Measurements from ENCODE around the gene APBB2. TPM values are rescaled to one million over a fixed set of nuclear protein-coding genes. Genes with fewer than 3 reads are reported as not detected.
"Not testable (repeated sequence)": the region's sequence is repeated elsewhere in the genome, so short reads cannot be mapped to it uniquely, and the experiment has no call there.

The APBB2 gene
- total RNA-seq, 2 experiments from 2014 or later, result 1.5 to 1.7 TPM

- intact Hi-C loops (cut with micrococcal nuclease); CTCF ChIA-PET; H3K36me3 Mint-ChIP-seq; H3K27me3 Mint-ChIP-seq; H3K4me1 Mint-ChIP-seq (ENCODE audit: low read depth); H3K4me3 Mint-ChIP-seq; H3K27ac Mint-ChIP-seq; DNase-seq; POLR2A ChIA-PET: not testable (repeated sequence)
- peaks cover 11% of the 10 kb centered on the region for H3K9me3 Mint-ChIP-seq
These were observed 165.2 kb downstream of the APBB2 start for GRCh38 chr4:41049176-41049575.

GRCh38 chr4:41044791-41045190 is 169.6 kb downstream of the APBB2 start:
- DNase-seq, result no peak
- H3K27me3 Mint-ChIP-seq, result no peaks in the 10 kb centered on the region
- peaks cover 11% of the 10 kb centered on the region for H3K9me3 Mint-ChIP-seq
- H3K36me3 Mint-ChIP-seq, result no peaks in the 10 kb centered on the region
- intact Hi-C loops (cut with micrococcal nuclease), result no loop called here
- no peak overlapping the region for H3K27ac Mint-ChIP-seq
- POLR2A ChIA-PET, result no interaction called here
- CTCF ChIA-PET, result no interaction called here
- H3K4me3 Mint-ChIP-seq, result no peak overlapping the region
- no peaks in the 10 kb centered on the region for H3K4me1 Mint-ChIP-seq (ENCODE audit: low read depth)

DNA sequence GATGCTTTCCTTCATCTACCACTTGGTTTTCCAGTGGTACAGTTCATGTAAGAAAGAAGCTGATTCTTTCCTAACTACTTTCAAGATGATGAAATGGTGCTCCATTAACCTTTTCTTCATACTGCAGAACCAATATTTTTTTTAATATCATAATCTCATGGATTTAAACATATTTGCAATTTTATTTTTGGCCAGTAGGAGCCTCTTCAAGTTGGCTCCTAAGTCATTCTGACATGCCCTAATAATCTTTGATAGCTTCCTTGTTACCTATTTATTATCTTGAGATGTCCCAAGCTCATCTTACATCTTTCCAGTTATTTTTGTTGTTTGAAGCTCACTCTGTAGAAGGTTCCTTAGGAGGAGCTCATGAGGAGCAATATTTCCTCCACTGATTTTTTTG is 170.2 kb downstream of the APBB2 start:
- no peaks in the 10 kb centered on the region for H3K27me3 Mint-ChIP-seq
- no peaks in the 10 kb centered on the region for H3K4me1 Mint-ChIP-seq (ENCODE audit: low read depth)
- no peak overlapping the region for H3K4me3 Mint-ChIP-seq
- no peak overlapping the region for H3K27ac Mint-ChIP-seq
- intact Hi-C loops (cut with micrococcal nuclease), result no loop called here
- POLR2A ChIA-PET, result no interaction called here
- CTCF ChIA-PET, result no interaction called here
- no peaks in the 10 kb centered on the region for H3K36me3 Mint-ChIP-seq
- peaks cover 11% of the 10 kb centered on the region for H3K9me3 Mint-ChIP-seq
- no peak for DNase-seq

GRCh38 chr4:41043465-41043864 is 170.9 kb downstream of the APBB2 start:
- no peak for DNase-seq
- no peaks in the 10 kb centered on the region for H3K36me3 Mint-ChIP-seq
- H3K9me3 Mint-ChIP-seq, result peaks cover 11% of the 10 kb centered on the region
- no peaks in the 10 kb centered on the region for H3K4me1 Mint-ChIP-seq (ENCODE audit: low read depth)
- POLR2A ChIA-PET, result no interaction called here
- no peak overlapping the region for H3K4me3 Mint-ChIP-seq
- no peak overlapping the region for H3K27ac Mint-ChIP-seq
- intact Hi-C loops (cut with micrococcal nuclease), result no loop called here
- CTCF ChIA-PET, result no interaction called here
- H3K27me3 Mint-ChIP-seq, result no peaks in the 10 kb centered on the region

- intact Hi-C loops (cut with micrococcal nuclease), result no loop called here
- no peak for DNase-seq
- H3K4me1 Mint-ChIP-seq (ENCODE audit: low read depth), result no peaks in the 10 kb centered on the region
- no peaks in the 10 kb centered on the region for H3K36me3 Mint-ChIP-seq
- H3K27ac Mint-ChIP-seq, result no peak overlapping the region
- peaks cover 11% of the 10 kb centered on the region for H3K9me3 Mint-ChIP-seq
- H3K4me3 Mint-ChIP-seq, result no peak overlapping the region
- H3K27me3 Mint-ChIP-seq, result no peaks in the 10 kb centered on the region
- CTCF ChIA-PET, result no interaction called here
- POLR2A ChIA-PET, result no interaction called here
These were observed 172.8 kb downstream of the APBB2 start for GRCh38 chr4:41041551-41041950.

- no peaks in the 10 kb centered on the region for H3K27me3 Mint-ChIP-seq
- POLR2A ChIA-PET, result no interaction called here
- intact Hi-C loops (cut with micrococcal nuclease), result no loop called here
- H3K9me3 Mint-ChIP-seq, result peaks cover 1% of the 10 kb centered on the region
- CTCF ChIA-PET, result no interaction called here
- H3K36me3 Mint-ChIP-seq, result no peaks in the 10 kb centered on the region
- no peak for DNase-seq
- H3K4me3 Mint-ChIP-seq, result no peak overlapping the region
- no peaks in the 10 kb centered on the region for H3K4me1 Mint-ChIP-seq (ENCODE audit: low read depth)
- H3K27ac Mint-ChIP-seq, result no peak overlapping the region
These were observed 175.0 kb downstream of the APBB2 start for GRCh38 chr4:41039317-41039716.

DNA sequence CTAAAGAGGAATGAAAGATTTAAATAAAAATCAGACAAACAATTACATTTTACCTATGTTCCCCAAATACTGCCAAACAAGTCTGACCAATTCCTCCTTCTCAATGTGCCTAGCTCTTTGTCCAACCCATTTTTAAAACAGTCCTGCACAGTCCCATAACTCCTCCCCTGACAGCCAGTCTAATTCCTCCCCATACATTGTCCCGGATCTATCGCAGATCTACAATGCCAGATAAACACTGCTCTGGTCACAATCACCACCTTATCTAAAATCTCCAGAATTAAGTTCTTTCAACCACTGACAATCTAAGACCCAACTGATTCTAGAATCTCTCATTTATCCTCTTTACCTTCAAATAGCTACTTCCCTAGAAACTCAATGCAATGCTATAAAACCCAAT is 176.0 kb downstream of the APBB2 start:
- CTCF ChIA-PET, result no interaction called here
- Mint-ChIP-seq H3K4me3 (no peak overlapping the region), H3K9me3 (no peaks in the 10 kb centered on the region), H3K27me3 (no peaks in the 10 kb centered on the region), H3K4me1 (ENCODE audit: low read depth) (no peaks in the 10 kb centered on the region), H3K27ac (no peak overlapping the region), H3K36me3 (no peaks in the 10 kb centered on the region)
- intact Hi-C loops (cut with micrococcal nuclease), result no loop called here
- POLR2A ChIA-PET, result no interaction called here
- DNase-seq, result no peak

DNA sequence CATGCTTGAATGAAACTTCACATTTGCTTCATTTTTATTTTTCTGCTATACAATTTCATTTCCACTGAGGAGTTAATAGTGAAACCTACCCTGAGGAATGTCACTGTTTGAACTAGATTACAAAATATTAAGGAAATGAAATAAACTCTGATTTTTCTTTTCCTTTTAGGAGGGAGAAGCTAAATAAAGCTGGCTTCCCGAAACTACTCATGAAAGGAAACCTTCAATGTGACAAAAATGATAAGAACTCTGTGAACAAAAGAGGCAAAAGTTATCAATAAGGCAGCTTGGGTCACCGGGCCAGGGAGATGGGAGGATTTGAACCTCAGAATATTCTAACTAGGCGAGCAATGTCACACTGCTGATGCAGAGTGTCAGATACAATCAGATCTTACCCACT is 185.2 kb downstream of the APBB2 start:
- peaks cover 4% of the 10 kb centered on the region for H3K36me3 Mint-ChIP-seq
- no peak overlapping the region for H3K4me3 Mint-ChIP-seq
- H3K4me1 Mint-ChIP-seq (ENCODE audit: low read depth), result no peaks in the 10 kb centered on the region
- intact Hi-C loops (cut with micrococcal nuclease), result no loop called here
- peaks cover 20% of the 10 kb centered on the region for H3K9me3 Mint-ChIP-seq
- ChIA-PET CTCF (no interaction called here), POLR2A (no interaction called here)
- H3K27me3 Mint-ChIP-seq, result no peaks in the 10 kb centered on the region
- no peak for DNase-seq
- no peak overlapping the region for H3K27ac Mint-ChIP-seq

- no peak overlapping the region for H3K27ac Mint-ChIP-seq
- ChIA-PET POLR2A (no interaction called here), CTCF (no interaction called here)
- H3K4me1 Mint-ChIP-seq (ENCODE audit: low read depth), result no peaks in the 10 kb centered on the region
- intact Hi-C loops (cut with micrococcal nuclease), result no loop called here
- no peak for DNase-seq
- no peaks in the 10 kb centered on the region for H3K27me3 Mint-ChIP-seq
- peaks cover 20% of the 10 kb centered on the region for H3K9me3 Mint-ChIP-seq
- peaks cover 4% of the 10 kb centered on the region for H3K36me3 Mint-ChIP-seq
- no peak overlapping the region for H3K4me3 Mint-ChIP-seq
These were observed 185.8 kb downstream of the APBB2 start for GRCh38 chr4:41028392-41029076.

GRCh38 chr4:41026971-41027370 is 187.4 kb downstream of the APBB2 start:
- intact Hi-C loops (cut with micrococcal nuclease), result no loop called here
- H3K27me3 Mint-ChIP-seq, result no peaks in the 10 kb centered on the region
- peaks cover 4% of the 10 kb centered on the region for H3K36me3 Mint-ChIP-seq
- no peaks in the 10 kb centered on the region for H3K4me1 Mint-ChIP-seq (ENCODE audit: low read depth)
- no peak overlapping the region for H3K27ac Mint-ChIP-seq
- DNase-seq, result no peak
- POLR2A ChIA-PET, result no interaction called here
- CTCF ChIA-PET, result no interaction called here
- no peak overlapping the region for H3K4me3 Mint-ChIP-seq
- peaks cover 24% of the 10 kb centered on the region for H3K9me3 Mint-ChIP-seq

GRCh38 chr4:41025824-41026223 is 188.5 kb downstream of the APBB2 start:
- H3K4me3 Mint-ChIP-seq, result no peak overlapping the region
- no peaks in the 10 kb centered on the region for H3K27me3 Mint-ChIP-seq
- no peak overlapping the region for H3K27ac Mint-ChIP-seq
- no peaks in the 10 kb centered on the region for H3K4me1 Mint-ChIP-seq (ENCODE audit: low read depth)
- DNase-seq, result no peak
- peaks cover 4% of the 10 kb centered on the region for H3K36me3 Mint-ChIP-seq
- ChIA-PET POLR2A (no interaction called here), CTCF (no interaction called here)
- H3K9me3 Mint-ChIP-seq, result peaks cover 34% of the 10 kb centered on the region
- intact Hi-C loops (cut with micrococcal nuclease), result no loop called here

DNA sequence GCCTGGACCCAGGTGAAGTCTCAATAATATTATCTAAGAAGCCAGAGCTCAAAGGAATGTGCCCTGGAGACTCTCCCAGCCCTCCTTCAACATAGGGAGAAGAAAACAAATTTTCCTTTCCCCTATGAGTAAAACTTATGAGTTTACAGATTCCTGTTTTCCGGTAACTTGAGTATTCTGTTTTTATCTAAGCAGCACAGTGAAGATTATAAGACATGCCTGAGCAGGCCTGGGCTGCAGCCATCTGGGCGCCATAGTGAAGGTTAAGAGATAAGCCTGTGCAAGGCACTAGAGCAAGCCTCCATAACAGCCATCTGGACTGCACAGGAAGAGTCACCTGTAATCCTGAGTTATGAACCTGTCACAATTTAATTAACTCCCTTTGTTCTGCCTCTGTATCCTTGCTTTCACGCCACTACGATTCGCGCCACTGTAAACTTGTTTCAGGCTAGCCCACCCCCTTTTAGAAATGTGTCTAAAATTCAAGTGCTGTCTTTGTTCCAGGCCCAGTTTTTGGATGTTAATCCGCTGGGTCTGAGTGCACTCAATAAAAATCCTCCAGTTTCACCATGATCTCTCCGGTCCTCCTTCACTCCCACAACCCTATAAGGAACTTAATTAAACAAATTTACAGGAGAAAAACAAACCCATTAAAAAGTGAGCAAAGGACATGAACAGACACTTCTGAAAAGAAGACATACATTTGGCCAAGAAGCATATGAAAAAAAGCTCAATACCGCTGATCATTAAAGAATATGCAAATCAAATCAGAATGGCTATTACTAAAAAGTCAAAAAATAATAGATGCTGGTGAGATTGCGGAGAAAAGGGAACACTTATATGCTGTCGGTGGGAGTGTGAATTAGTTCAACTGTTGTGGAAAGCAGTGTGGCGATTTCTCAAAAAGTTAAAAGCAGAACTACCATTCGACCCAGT is 189.5 kb downstream of the APBB2 start:
- Mint-ChIP-seq H3K36me3 (peaks cover 4% of the 10 kb centered on the region), H3K4me1 (ENCODE audit: low read depth) (no peaks in the 10 kb centered on the region), H3K27ac (no peak overlapping the region), H3K4me3 (no peak overlapping the region), H3K27me3 (no peaks in the 10 kb centered on the region), H3K9me3 (peaks cover 36% of the 10 kb centered on the region)
- ChIA-PET POLR2A (no interaction called here), CTCF (no interaction called here)
- intact Hi-C loops (cut with micrococcal nuclease), result no loop called here
- no peak for DNase-seq

DNA sequence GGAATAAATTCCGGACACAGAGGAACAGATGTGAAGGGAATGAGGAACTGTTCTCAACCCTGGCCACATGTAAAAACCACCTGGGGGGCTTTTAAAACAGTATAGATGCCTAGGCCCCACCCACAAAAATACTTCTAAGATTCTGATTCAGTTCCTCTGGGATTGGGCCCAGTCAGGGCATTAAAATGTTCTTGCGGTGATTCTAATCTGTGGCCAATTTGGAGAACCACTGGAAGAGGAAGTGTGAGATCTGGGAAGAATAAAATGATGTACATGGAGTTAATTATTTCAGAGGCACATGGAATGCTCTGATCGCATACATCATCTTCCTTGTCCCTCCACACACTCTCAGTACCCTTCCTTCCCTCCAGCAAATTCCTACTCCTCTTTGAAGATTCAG is 192.2 kb downstream of the APBB2 start:
- H3K36me3 Mint-ChIP-seq, result peaks cover 4% of the 10 kb centered on the region
- no peak overlapping the region for H3K4me3 Mint-ChIP-seq
- ChIA-PET CTCF (no interaction called here), POLR2A (no interaction called here)
- intact Hi-C loops (cut with micrococcal nuclease), result no loop called here
- DNase-seq, result no peak
- H3K4me1 Mint-ChIP-seq (ENCODE audit: low read depth), result no peaks in the 10 kb centered on the region
- H3K9me3 Mint-ChIP-seq, result peaks cover 29% of the 10 kb centered on the region
- no peak overlapping the region for H3K27ac Mint-ChIP-seq
- no peaks in the 10 kb centered on the region for H3K27me3 Mint-ChIP-seq

Measured in activated CD4-positive, alpha-beta memory T cell treated with anti-CD3 and anti-CD28 coated beads for 36 hours (primary cell).